ENCODE measurements around the gene GOLGA5. TPM values are rescaled to one million over a fixed set of nuclear protein-coding genes. Genes with fewer than 3 reads are reported as not detected.
A peak's percentile ranks its signal among the peaks of the same experiment; 100 is the strongest.
"Not testable (repeated sequence)": the region's sequence is repeated elsewhere in the genome, so short reads cannot be mapped to it uniquely, and the experiment has no call there.

The GOLGA5 gene, protein sequence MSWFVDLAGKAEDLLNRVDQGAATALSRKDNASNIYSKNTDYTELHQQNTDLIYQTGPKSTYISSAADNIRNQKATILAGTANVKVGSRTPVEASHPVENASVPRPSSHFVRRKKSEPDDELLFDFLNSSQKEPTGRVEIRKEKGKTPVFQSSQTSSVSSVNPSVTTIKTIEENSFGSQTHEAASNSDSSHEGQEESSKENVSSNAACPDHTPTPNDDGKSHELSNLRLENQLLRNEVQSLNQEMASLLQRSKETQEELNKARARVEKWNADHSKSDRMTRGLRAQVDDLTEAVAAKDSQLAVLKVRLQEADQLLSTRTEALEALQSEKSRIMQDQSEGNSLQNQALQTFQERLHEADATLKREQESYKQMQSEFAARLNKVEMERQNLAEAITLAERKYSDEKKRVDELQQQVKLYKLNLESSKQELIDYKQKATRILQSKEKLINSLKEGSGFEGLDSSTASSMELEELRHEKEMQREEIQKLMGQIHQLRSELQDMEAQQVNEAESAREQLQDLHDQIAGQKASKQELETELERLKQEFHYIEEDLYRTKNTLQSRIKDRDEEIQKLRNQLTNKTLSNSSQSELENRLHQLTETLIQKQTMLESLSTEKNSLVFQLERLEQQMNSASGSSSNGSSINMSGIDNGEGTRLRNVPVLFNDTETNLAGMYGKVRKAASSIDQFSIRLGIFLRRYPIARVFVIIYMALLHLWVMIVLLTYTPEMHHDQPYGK
- 10 to 100 TPM; 21.8 to 27.8 TPM for total RNA-seq

GRCh38 chr14:92793709-92794546 is at the start of gene GOLGA5:
Gene GOLGA5 (plus strand): TSS chr14:92794305. CDS start chr14:92797438, 3,133 bp downstream.
- peak within 1 kb of the TSS; percentile 75 to 89 for H3K4me3 ChIP-seq
- intact Hi-C loops (cut with DNase I), result no loop called here
- DNase-seq (peak; percentile 98 to 99 (median 99)), ATAC-seq (peak; percentile 98)
- H3K27me3 ChIP-seq, result no peaks in the 10 kb centered on the region
- WGBS, 2 donors, result 0 to 2% methylated on average over 25 to 57 of the region's 71 CpGs
- peak; percentile 60 to 82 (median 82) for TF ChIP-seq POLR2A (IDR thresholded peaks at IDR 0.05)
- TF ChIP-seq CTCF (IDR thresholded peaks at IDR 0.05), result peak in 2 of 7 experiments; percentile 50 to 66
- peaks cover 0 to 3% of the 10 kb centered on the region in 2 donors for H3K36me3 ChIP-seq (replicated peaks in 1 of 2; ENCODE audit: insufficient read depth in 1 of 2, low read depth in 2 of 2)
- H3K4me1 ChIP-seq, result peaks cover 34% of the 10 kb centered on the region
- peaks cover 0 to 7% (median 0%) of the 10 kb centered on the region in 3 donors for H3K9me3 ChIP-seq
- H3K27ac ChIP-seq, result peak within 1 kb of the TSS; percentile 60 to 87 (median 76)

GRCh38 chr14:92747701-92748258 is 46.3 kb upstream of the GOLGA5 start:
- 3 to 4% methylated on average over 12 to 16 of the region's 16 CpGs for WGBS, 2 donors
- peak; percentile 4 for ATAC-seq

GRCh38 chr14:92748259-92749016 is 45.7 kb upstream of the GOLGA5 start, which contains the start of gene LGMN:
Gene LGMN (minus strand): TSS chr14:92748627. CDS start chr14:92732786, 15,841 bp downstream.
- no peaks in the 10 kb centered on the region for H3K36me3 ChIP-seq (replicated peaks in 1 of 2; ENCODE audit: insufficient read depth in 1 of 2, low read depth in 2 of 2)
- intact Hi-C loops (cut with DNase I), result no loop called here
- WGBS, 2 donors, result 0 to 1% methylated on average over 28 to 50 of the region's 50 CpGs
- peak within 1 kb of the TSS; percentile 40 to 59 for H3K4me3 ChIP-seq
- DNase-seq (peak; percentile 95 to 98 (median 98)), ATAC-seq (peak; percentile 99)
- peaks cover 18% of the 10 kb centered on the region for H3K4me1 ChIP-seq
- no peaks in the 10 kb centered on the region for H3K27me3 ChIP-seq
- H3K27ac ChIP-seq, result peak within 1 kb of the TSS; percentile 62 to 82 (median 76)
- TF ChIP-seq CTCF (IDR thresholded peaks at IDR 0.05) (peak in 1 of 7 experiments; percentile 19), POLR2A (IDR thresholded peaks at IDR 0.05) (peak; percentile 96 to 98 (median 98))
- no peaks in the 10 kb centered on the region for H3K9me3 ChIP-seq

More at GRCh38 chr14:92747701-92748258, 46.3 kb upstream of the GOLGA5 start:
- peak in 1 of 4 donors; percentile 19 for DNase-seq
- no peaks in the 10 kb centered on the region for H3K9me3 ChIP-seq
- TF ChIP-seq POLR2A (IDR thresholded peaks at IDR 0.05) (no peak), CTCF (IDR thresholded peaks at IDR 0.05) (no peak)
- H3K4me3 ChIP-seq, result peak overlapping the region; percentile 40 to 59
- H3K36me3 ChIP-seq (replicated peaks in 1 of 2; ENCODE audit: insufficient read depth in 1 of 2, low read depth in 2 of 2), result no peaks in the 10 kb centered on the region
- H3K27ac ChIP-seq, result peak overlapping the region in 3 of 4 donors; percentile 72 to 82 (median 81)
- intact Hi-C loops (cut with DNase I), result no loop called here
- peaks cover 18% of the 10 kb centered on the region for H3K4me1 ChIP-seq
- no peaks in the 10 kb centered on the region for H3K27me3 ChIP-seq

DNA sequence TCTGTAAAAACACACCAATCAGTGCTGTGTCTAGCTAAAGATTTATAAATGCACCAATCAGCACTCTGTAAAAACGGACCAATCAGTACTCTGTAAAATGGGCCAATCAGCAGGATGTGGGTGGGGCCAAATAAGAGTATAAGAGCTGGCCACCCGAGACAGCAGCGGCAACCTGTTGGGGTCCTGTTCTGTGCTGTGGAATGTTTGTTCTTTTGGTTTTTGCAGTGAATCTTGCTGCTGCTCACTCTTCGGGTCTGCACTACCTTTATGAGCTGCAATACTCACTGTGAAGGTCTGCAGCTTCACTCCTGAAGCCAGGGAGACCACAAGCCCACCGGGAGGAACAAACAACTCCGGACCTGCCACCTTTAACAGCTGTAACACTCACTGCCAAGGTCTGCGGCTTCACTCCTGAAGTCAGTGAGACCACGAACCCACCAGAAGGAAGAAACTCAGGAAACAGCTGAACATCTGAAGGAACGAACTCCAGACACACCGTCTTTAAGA is 43.8 kb upstream of the GOLGA5 start:
- 70 to 75% methylated on average over 5 to 10 of the region's 10 CpGs for WGBS, 2 donors
- DNase-seq; ATAC-seq; intact Hi-C loops (cut with DNase I); H3K27ac ChIP-seq; H3K9me3 ChIP-seq; H3K4me3 ChIP-seq; H3K36me3 ChIP-seq (replicated peaks in 1 of 2; ENCODE audit: insufficient read depth in 1 of 2, low read depth in 2 of 2); H3K27me3 ChIP-seq: not testable (repeated sequence)
- H3K4me1 ChIP-seq, result peaks cover 18% of the 10 kb centered on the region
